Thyroid gland (tissue), 4 donors: ENCODE measurements around the gene MGME1. TPM values are rescaled to one million over a fixed set of nuclear protein-coding genes. Genes with fewer than 3 reads are reported as not detected.

Experiments used
- DNase-seq, 2 donors: peaks; one replicate each; pipeline ENCODE4 v3.0.0-alpha.2; 2019
- H3K27ac ChIP-seq, 3 donors: fragments of 200-600 bp; sonication (generic); 1 replicate in 2 of 3; 2 replicates in 1 of 3; pipeline ENCODE4 v1.5.1; 2016 to 2019; ENCODE audit warnings: mild to moderate bottlenecking in 1 of 3, moderate library complexity in 1 of 3
- H3K27me3 ChIP-seq: fragments of 200-600 bp; sonication (generic); one replicate; pipeline ENCODE4 v1.5.1; 2019
- H3K36me3 ChIP-seq, 2 donors: fragments of 200-600 bp; sonication (generic); one replicate each; pipeline ENCODE4 v1.5.1; 2016 to 2019
- H3K4me1 ChIP-seq, 2 donors: fragments of 200-600 bp; sonication (generic); one replicate each; pipeline ENCODE4 v1.5.1; 2017 to 2019
- H3K4me3 ChIP-seq, 3 donors: fragments of 200-600 bp; sonication (generic); replicated peaks in 1 of 3; 1 replicate in 2 of 3; 2 replicates in 1 of 3; pipeline ENCODE4 v1.5.1; 2016; ENCODE audit warnings: mild to moderate bottlenecking in 1 of 3
- H3K9me3 ChIP-seq: fragments of 200-600 bp; sonication (generic); one replicate; pipeline ENCODE4 v1.5.1; 2017
- POLR2A ChIP-seq, 2 donors: fragments of 450-650 bp; IDR thresholded peaks; one replicate each; pipeline ENCODE4 v1.6.1; 2017; ENCODE audit warnings: antibody characterized with exemption in 2 of 2, mild to moderate bottlenecking in 2 of 2, moderate library complexity in 1 of 2
- WGBS, 2 donors: methylation state at CpG; one replicate each; pipeline ENCODE4 v1.1.5; 2017; 5-methylcytosine and 5-hydroxymethylcytosine counted together
- intact Hi-C: fragments of 100-400 bp; cut with DNase I; formaldehyde crosslinking; loops from one replicate; pipeline ENCODE4 v1.15.1; 2023
- total RNA-seq, 4 donors: library from RNA; depleted of rRNA; stranded (reverse); fragments of >200 nt; gene quantifications; one replicate each; pipeline ENCODE4 v1.2.3, GENCODE V29; 2016
- TF ChIP-seq, protein P1 (sequence below), 6 experiments: fragments of 200-600 bp in 3 of 6; fragments of 450-650 bp in 3 of 6; sonication (generic) in 3 of 6; IDR thresholded peaks; one replicate each; pipeline ENCODE4 v1.5.1; 2016 to 2019; ENCODE audit warnings: antibody characterized with exemption in 6 of 6, mild to moderate bottlenecking in 2 of 6, inconsistent platforms in 1 of 6, moderate library complexity in 1 of 6

MGME1 gene
- total RNA-seq, 4 donors from 2014 or later = 14.6 to 24.2 (median 16.8) TPM

DNA sequence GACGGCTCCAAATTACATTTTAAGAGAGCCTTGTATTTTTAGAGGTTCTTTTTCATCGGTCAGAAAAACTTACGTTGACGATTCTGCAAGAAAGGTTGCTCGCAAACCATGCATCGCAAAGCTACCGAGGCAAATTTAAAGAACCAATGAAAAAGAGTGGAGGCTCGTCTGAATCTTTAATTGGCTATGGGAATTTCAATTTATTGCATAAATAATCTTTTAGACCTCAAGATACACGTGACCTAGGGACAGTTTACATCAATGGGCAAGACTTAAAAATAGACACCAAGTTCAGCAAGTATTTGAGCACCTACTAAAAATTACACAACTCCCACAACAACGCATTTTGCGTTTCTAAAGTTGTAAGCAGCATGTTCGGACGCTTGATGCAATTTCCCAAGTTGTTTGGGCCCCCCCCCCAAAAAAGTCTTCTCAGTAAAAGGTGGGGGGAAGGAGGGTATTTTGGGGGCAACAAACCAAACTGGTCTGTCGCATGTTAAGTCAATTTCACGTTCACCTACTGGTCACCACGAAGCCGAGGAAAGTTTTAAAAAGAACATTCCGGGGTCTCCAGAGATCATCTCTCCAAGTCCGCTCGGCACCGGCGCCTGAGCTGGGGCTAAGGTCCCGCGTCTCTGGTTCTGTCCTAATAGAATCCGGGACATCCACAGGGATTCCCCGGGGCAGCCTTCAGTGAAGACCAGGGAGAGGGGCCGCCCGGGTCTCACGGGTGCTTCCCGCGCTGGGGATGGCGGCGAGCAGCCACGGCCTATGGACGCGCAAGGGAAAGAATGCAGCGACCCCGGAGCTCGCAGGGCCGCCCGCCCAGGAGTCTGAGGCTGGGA lies 1.1 kb upstream of the MGME1 start:
- 0% methylated on average over 25 of the region's 41 CpGs for WGBS, 2 donors
- intact Hi-C loops = no loop called here

DNA sequence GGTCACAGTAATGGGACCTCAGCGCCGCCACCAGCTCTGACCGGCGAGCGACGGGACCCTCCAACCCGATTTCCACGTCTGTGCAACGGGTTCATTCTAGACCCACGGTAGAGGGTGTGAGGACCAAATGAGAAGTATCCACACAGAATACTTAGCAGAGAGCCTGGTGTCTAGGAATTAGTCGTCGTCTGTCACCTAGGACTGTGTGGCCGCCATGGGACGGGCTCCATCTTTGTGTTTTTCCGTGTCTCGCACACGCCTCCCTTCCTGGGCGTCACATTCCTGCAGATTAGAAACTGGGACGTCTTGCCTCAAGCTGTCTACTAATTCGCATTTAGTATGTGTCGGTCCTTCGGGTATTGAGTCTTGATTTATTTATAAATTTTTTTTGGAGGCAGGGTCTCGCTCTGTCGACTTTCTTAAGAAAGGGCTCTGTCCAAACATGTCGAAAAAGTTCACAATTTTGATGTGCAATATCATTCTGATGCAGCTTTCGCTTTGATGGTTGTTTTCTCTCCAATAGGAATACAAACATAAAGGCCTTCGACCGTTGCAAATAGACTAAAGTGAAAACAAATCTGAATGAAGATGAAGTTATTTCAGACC lies 563 bp downstream of the MGME1 start:
- DNase-seq = no peak
- H3K4me1 ChIP-seq = peaks cover 52 to 58% of the 10 kb centered on the region in 2 donors
- H3K4me3 ChIP-seq = peak overlapping the region; percentile 70 to 88 (median 86)
- H3K36me3 ChIP-seq = no peaks in the 10 kb centered on the region
- 0 to 1% methylated on average over 18 to 28 of the region's 28 CpGs for WGBS, 2 donors
- intact Hi-C loops = no loop called here
- peak overlapping the region; percentile 98 to 99 (median 99) for H3K27ac ChIP-seq
- no peaks in the 10 kb centered on the region for H3K27me3 ChIP-seq
- no peak for TF ChIP-seq POLR2A (IDR thresholded peaks at IDR 0.05)
- TF ChIP-seq, protein P1, sequence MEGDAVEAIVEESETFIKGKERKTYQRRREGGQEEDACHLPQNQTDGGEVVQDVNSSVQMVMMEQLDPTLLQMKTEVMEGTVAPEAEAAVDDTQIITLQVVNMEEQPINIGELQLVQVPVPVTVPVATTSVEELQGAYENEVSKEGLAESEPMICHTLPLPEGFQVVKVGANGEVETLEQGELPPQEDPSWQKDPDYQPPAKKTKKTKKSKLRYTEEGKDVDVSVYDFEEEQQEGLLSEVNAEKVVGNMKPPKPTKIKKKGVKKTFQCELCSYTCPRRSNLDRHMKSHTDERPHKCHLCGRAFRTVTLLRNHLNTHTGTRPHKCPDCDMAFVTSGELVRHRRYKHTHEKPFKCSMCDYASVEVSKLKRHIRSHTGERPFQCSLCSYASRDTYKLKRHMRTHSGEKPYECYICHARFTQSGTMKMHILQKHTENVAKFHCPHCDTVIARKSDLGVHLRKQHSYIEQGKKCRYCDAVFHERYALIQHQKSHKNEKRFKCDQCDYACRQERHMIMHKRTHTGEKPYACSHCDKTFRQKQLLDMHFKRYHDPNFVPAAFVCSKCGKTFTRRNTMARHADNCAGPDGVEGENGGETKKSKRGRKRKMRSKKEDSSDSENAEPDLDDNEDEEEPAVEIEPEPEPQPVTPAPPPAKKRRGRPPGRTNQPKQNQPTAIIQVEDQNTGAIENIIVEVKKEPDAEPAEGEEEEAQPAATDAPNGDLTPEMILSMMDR (IDR thresholded peaks at IDR 0.05) = no peak
- no peaks in the 10 kb centered on the region for H3K9me3 ChIP-seq

More for the DNA sequence above, 1.1 kb upstream of the MGME1 start:
- H3K4me3 ChIP-seq = peak overlapping the region; percentile 51 to 88 (median 81)
- H3K36me3 ChIP-seq = no peaks in the 10 kb centered on the region
- TF ChIP-seq, protein P1 (IDR thresholded peaks at IDR 0.05) = no peak
- no peak for TF ChIP-seq POLR2A (IDR thresholded peaks at IDR 0.05)
- H3K4me1 ChIP-seq = peaks cover 53 to 58% of the 10 kb centered on the region in 2 donors
- no peaks in the 10 kb centered on the region for H3K27me3 ChIP-seq
- H3K9me3 ChIP-seq = no peaks in the 10 kb centered on the region
- H3K27ac ChIP-seq = peak overlapping the region; percentile 98 to 99 (median 99)
- no peak for DNase-seq

DNA sequence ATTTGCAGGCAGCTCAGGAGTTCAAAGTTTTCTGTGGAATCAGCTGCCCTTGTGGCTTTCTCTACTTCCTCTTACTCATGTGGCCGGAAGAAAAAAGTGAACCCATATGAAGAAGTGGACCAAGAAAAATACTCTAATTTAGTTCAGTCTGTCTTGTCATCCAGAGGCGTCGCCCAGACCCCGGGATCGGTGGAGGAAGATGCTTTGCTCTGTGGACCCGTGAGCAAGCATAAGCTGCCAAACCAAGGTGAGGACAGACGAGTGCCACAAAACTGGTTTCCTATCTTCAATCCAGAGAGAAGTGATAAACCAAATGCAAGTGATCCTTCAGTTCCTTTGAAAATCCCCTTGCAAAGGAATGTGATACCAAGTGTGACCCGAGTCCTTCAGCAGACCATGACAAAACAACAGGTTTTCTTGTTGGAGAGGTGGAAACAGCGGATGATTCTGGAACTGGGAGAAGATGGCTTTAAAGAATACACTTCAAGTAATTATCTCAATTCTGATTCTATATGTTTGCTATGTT lies 1.1 kb downstream of the MGME1 start:
- intact Hi-C loops = no loop called here
- Histone ChIP-seq H3K9me3 (no peaks in the 10 kb centered on the region), H3K4me1 (peaks cover 51 to 53% of the 10 kb centered on the region in 2 donors), H3K27ac (peak overlapping the region; percentile 98 to 99 (median 99)), H3K27me3 (no peaks in the 10 kb centered on the region), H3K4me3 (peak overlapping the region in 2 of 3 donors; percentile 86 to 88), H3K36me3 (no peaks in the 10 kb centered on the region)
- 5 to 7% methylated on average over 9 of the region's 9 CpGs for WGBS, 2 donors
- TF ChIP-seq, protein P1 (IDR thresholded peaks at IDR 0.05) = no peak
- TF ChIP-seq POLR2A (IDR thresholded peaks at IDR 0.05) = peak in 1 of 2 donors; percentile 51
- DNase-seq = peak; percentile 43 to 50

DNA sequence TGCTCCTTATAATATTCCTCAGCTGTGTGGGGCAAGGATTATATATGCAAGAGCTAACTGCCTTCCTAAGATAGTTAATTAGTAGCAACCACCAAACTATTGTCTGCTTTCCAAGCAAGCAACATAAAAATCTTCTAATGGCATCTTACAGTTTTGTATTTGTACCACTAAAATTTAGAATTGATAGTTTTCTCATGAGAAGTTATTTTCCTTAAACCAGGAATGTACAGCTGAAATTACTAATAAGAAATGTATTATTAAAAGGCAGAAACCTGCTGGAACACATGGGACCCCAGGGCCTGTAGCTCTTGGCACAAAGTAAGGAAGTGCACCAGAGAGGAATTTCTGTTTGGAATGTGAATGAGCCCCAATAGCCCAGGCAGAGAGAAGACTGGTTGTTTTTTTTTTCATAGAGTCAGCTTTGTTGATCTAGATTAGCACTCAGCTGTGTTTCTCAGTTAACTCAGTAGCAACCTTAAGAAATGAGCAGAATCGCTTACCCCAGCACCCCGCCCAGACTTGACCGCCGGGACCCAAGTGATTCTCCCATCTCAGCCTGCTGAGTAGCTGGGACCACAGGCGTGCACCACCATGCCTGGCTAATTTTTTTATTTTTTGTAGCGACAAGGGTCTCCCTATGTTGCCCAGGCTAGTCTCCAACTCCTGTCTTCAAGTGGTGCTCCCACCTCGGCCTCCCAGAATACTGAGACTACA lies 2.6 kb downstream of the MGME1 start:
- 18 to 24% methylated on average over 7 of the region's 7 CpGs for WGBS, 2 donors
- Histone ChIP-seq H3K27ac (peak overlapping the region; percentile 98 to 99 (median 99)), H3K36me3 (no peaks in the 10 kb centered on the region), H3K4me3 (peak overlapping the region in 1 of 3 donors; percentile 30), H3K27me3 (no peaks in the 10 kb centered on the region), H3K4me1 (peaks cover 48 to 60% of the 10 kb centered on the region in 2 donors), H3K9me3 (no peaks in the 10 kb centered on the region)
- intact Hi-C loops = no loop called here
- TF ChIP-seq POLR2A (IDR thresholded peaks at IDR 0.05) = peak in 1 of 2 donors; percentile 42
- TF ChIP-seq, protein P1 (IDR thresholded peaks at IDR 0.05) = no peak
- peak; percentile 74 to 75 for DNase-seq
